ENCODE measurements around the gene LRRC4C.

DNA sequence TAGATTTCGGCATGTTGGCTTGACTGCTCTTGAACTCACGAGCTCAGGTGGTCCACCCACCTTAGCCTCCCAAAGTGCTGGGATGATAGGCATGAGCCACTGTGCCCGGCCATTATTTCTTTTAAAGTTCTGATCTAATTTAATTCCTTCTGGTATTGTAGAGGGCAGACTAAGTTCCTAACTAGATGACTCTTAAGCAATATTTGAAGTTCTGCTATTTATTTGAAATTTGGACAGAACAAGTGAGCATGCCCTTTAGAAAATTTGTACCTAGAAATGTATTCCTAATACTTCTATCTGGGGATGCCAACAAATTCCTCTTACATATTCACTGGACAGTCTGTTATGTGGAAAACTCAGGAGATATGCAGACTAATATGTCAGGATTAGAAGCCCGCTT lies 746.4 kb downstream of the LRRC4C start:
- TF ChIP-seq CTCF (conservative IDR thresholded peaks at IDR 0.05 in 1 of 2, IDR thresholded peaks at IDR 0.05 in 1 of 2; ENCODE audit: extremely low read depth in 1 of 2, insufficient read depth in 1 of 2, low read depth in 1 of 2, low read length in 2 of 2) (no peak), EZH2 (IDR thresholded peaks at IDR 0.05; ENCODE audit: borderline replicate concordance, low read length) (no peak)
